Suppressor macrophage treated with lipopolysaccharide for 1 hour (primary cell): ENCODE measurements around the gene HCK.
"Not testable (repeated sequence)": the region's sequence is repeated elsewhere in the genome, so short reads cannot be mapped to it uniquely, and the experiment has no call there.

Source experiments
- DNase-seq, 3 donors: peaks; one replicate each; pipeline ENCODE4 v3.0.0-alpha.2; 2020 to 2022

The HCK gene

GRCh38 chr20:32109392-32110172 is 57.5 kb downstream of the HCK start, which contains the start of gene TM9SF4:
TM9SF4 (plus strand) TSS chr20:32109714; CDS start chr20:32109741, 27 bp downstream.
- DNase-seq, result peak; percentile 93 to 95 (median 93)

GRCh38 chr20:32110173-32110704 is 58.2 kb downstream of the HCK start:
- DNase-seq, result no peak

GRCh38 chr20:32110727-32111126 is 58.7 kb downstream of the HCK start:
- peak in 1 of 3 donors; percentile 20 for DNase-seq

GRCh38 chr20:32111156-32111686 is 59.2 kb downstream of the HCK start:
- DNase-seq, result peak in 2 of 3 donors; percentile 28 to 39

- DNase-seq, result peak; percentile 41 to 53 (median 47)
Observed at GRCh38 chr20:32111753-32112152, 59.7 kb downstream of the HCK start.

GRCh38 chr20:32112841-32113240 is 60.8 kb downstream of the HCK start:
- DNase-seq, result peak; percentile 92 to 95 (median 94)

- peak; percentile 33 to 42 (median 34) for DNase-seq
Observed at GRCh38 chr20:32113591-32114260, 61.7 kb downstream of the HCK start.

GRCh38 chr20:32114305-32114960 is 62.4 kb downstream of the HCK start:
- no peak for DNase-seq

GRCh38 chr20:32115211-32115767 is 63.2 kb downstream of the HCK start:
- DNase-seq, result no peak

- DNase-seq, result no peak
Observed at GRCh38 chr20:32116079-32116521, 64.1 kb downstream of the HCK start.

- DNase-seq, result not testable (repeated sequence)
Observed at GRCh38 chr20:32116796-32117195, 64.8 kb downstream of the HCK start.

GRCh38 chr20:32118427-32118826 is 66.4 kb downstream of the HCK start:
- not testable (repeated sequence) for DNase-seq

GRCh38 chr20:32119734-32120133 is 67.7 kb downstream of the HCK start:
- DNase-seq, result no peak

GRCh38 chr20:32121908-32122307 is 69.9 kb downstream of the HCK start:
- DNase-seq, result not testable (repeated sequence)

- DNase-seq, result no peak
Observed at GRCh38 chr20:32123088-32123487, 71.0 kb downstream of the HCK start.

GRCh38 chr20:32124916-32125454 is 72.9 kb downstream of the HCK start:
- DNase-seq, result no peak

- no peak for DNase-seq
Observed at GRCh38 chr20:32125506-32125905, 73.5 kb downstream of the HCK start.

GRCh38 chr20:32126919-32127318 is 74.9 kb downstream of the HCK start:
- no peak for DNase-seq

GRCh38 chr20:32127347-32127746 is 75.3 kb downstream of the HCK start:
- DNase-seq, result no peak

- DNase-seq, result no peak
Observed at GRCh38 chr20:32128167-32128566, 76.1 kb downstream of the HCK start.

GRCh38 chr20:32129863-32130262 is 77.8 kb downstream of the HCK start:
- DNase-seq, result no peak

GRCh38 chr20:32130352-32130751 is 78.3 kb downstream of the HCK start:
- no peak for DNase-seq
